Lung (tissue), 12 donors: ENCODE results near the gene TMPRSS3. TPM values are rescaled to one million over a fixed set of nuclear protein-coding genes. Genes with fewer than 3 reads are reported as not detected.

ENCODE experiments used
- ATAC-seq: fragments of 200-7000 bp; cut with Tn5 transposase; one replicate; pipeline ENCODE4 v1.9.1; 2020; ENCODE audit warnings: moderate number of reproducible peaks; ENCODE audit not compliant: insufficient read depth, low FRiP score
- DNase-seq, 3 donors: peaks; one replicate each; pipeline ENCODE4 v3.0.0-alpha.2; 2013 to 2017
- H3K27ac ChIP-seq, 2 donors: one replicate each; pipeline ENCODE4 v1.5.1; 2013; ENCODE audit warnings: mild to moderate bottlenecking in 2 of 2, moderate library complexity in 2 of 2, control low read depth in 1 of 2, inconsistent platforms in 1 of 2, low read depth in 1 of 2, low read length in 1 of 2
- H3K27me3 ChIP-seq, 3 donors: one replicate each; pipeline ENCODE4 v1.5.1; 2013; ENCODE audit warnings: low read length in 2 of 3; ENCODE audit not compliant: control insufficient read depth in 3 of 3, insufficient read depth in 3 of 3
- H3K36me3 ChIP-seq, 4 donors: one replicate each; pipeline ENCODE4 v1.5.1; 2013; ENCODE audit warnings: low read length in 4 of 4, mild to moderate bottlenecking in 1 of 4, moderate library complexity in 1 of 4; ENCODE audit not compliant: control insufficient read depth in 4 of 4, insufficient read depth in 4 of 4
- H3K4me1 ChIP-seq, 5 donors: one replicate each; pipeline ENCODE4 v1.5.1; 2013; ENCODE audit warnings: low read length in 5 of 5, mild to moderate bottlenecking in 2 of 5, moderate library complexity in 1 of 5; ENCODE audit not compliant: control insufficient read depth in 5 of 5, insufficient read depth in 5 of 5
- H3K4me3 ChIP-seq: one replicate; pipeline ENCODE4 v1.5.1; 2013; ENCODE audit warnings: mild to moderate bottlenecking, control low read depth, moderate library complexity
- H3K9ac ChIP-seq, 2 donors: one replicate each; pipeline ENCODE4 v1.5.1; 2013; ENCODE audit warnings: low read length in 2 of 2, control low read depth in 1 of 2; ENCODE audit not compliant: insufficient read depth in 1 of 2
- H3K9me3 ChIP-seq, 4 donors: one replicate each; pipeline ENCODE4 v1.5.1; 2013; ENCODE audit warnings: low read length in 3 of 4, mild to moderate bottlenecking in 1 of 4, moderate library complexity in 1 of 4; ENCODE audit not compliant: control insufficient read depth in 4 of 4, insufficient read depth in 3 of 4
- WGBS, 2 donors: extraction: QIAGEN DNeasy Blood & Tissue Kit; methylation state at CpG; one replicate each; pipeline ENCODE4 v1.1.7; 2013; 5-methylcytosine and 5-hydroxymethylcytosine counted together
- polyA plus RNA-seq, 2 donors: library from polyadenylated mRNA; stranded (reverse); fragments of 200-250 nt; gene quantifications; one replicate each; pipeline ENCODE4 v1.2.1, GENCODE V29; 2013
- total RNA-seq, 2 donors: library from RNA; depleted of rRNA in 1 of 2; stranded (reverse); fragments of >200 nt in 1 of 2; gene quantifications; one replicate each; pipeline ENCODE4 v1.2.1, GENCODE V29; 2014 to 2021
- TF ChIP-seq, protein P1 (sequence below): IDR thresholded peaks from 2 replicates; pipeline ENCODE4 v1.5.1; 2012; ENCODE audit warnings: mild to moderate bottlenecking; ENCODE audit errors: control extremely low read depth, extremely low read depth
- donor health status: control.
- donor health status: control.
- donor health status: Bipolar disorder and iron deficiency.
- donor health status: healthy.
- donor health status: DM: yes; HTN: yes; CAD: no.

The TMPRSS3 gene
- total and polyA plus RNA-seq, 4 donors: 2.1 to 7.9 (median 4.2) TPM

DNA sequence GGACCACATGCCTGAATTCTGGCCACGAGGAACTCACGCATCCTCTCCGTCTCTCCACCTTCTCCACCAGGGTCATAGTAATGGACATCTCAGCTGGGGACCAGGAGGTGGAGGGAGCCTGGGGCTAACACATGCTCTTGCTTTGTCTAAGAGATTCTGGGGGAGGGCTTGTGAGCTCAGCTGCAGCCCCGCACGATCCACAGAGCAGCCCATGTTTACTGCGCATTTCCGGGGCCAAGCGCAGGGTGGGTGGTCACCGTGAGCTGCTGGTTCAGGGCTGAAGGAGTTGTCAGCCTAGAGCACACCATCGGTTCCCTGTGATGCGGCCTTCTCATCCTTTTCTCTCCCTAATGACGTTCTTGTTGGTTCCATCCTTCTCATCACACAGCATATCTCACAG is 37.6 kb downstream of the TMPRSS3 start:
- no peak for ATAC-seq
- whole genome bisulfite sequencing, 2 donors: 94 to 95% methylated on average over 12 of the region's 12 CpGs
- Histone ChIP-seq H3K27ac (no peak overlapping the region), H3K27me3 (peaks cover 0 to 8% (median 2%) of the 10 kb centered on the region in 3 donors), H3K9ac (no peak overlapping the region), H3K9me3 (peaks cover 0 to 15% (median 2%) of the 10 kb centered on the region in 4 donors), H3K4me1 (no peaks in the 10 kb centered on the region), H3K36me3 (no peaks in the 10 kb centered on the region), H3K4me3 (no peak overlapping the region)
- TF ChIP-seq, protein P1, sequence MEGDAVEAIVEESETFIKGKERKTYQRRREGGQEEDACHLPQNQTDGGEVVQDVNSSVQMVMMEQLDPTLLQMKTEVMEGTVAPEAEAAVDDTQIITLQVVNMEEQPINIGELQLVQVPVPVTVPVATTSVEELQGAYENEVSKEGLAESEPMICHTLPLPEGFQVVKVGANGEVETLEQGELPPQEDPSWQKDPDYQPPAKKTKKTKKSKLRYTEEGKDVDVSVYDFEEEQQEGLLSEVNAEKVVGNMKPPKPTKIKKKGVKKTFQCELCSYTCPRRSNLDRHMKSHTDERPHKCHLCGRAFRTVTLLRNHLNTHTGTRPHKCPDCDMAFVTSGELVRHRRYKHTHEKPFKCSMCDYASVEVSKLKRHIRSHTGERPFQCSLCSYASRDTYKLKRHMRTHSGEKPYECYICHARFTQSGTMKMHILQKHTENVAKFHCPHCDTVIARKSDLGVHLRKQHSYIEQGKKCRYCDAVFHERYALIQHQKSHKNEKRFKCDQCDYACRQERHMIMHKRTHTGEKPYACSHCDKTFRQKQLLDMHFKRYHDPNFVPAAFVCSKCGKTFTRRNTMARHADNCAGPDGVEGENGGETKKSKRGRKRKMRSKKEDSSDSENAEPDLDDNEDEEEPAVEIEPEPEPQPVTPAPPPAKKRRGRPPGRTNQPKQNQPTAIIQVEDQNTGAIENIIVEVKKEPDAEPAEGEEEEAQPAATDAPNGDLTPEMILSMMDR: no peak
- DNase-seq: no peak

DNA sequence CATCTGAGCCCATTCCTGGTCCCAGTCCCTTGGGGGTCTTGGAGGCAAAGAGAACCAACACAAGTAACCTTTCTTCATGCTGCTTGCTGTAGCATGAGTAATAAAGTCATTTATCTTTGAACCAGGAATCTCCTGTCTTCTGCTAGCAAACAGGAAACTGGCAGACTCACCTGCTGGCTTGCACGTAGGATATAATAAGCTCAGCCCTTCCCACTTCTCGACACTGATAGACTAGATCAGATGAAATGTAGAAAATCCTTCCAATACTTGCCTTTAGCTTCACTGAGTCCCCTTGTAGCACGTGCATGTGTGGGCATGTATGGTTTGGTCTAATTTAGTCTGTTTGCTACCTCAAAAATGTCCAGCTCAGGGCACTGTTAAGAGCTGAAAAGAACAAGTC is 38.5 kb downstream of the TMPRSS3 start:
- 67 to 69% methylated on average over 3 of the region's 3 CpGs for WGBS, 2 donors
- Histone ChIP-seq H3K27me3 (peaks cover 0 to 3% (median 0%) of the 10 kb centered on the region in 3 donors), H3K4me1 (no peaks in the 10 kb centered on the region), H3K4me3 (no peak overlapping the region), H3K36me3 (no peaks in the 10 kb centered on the region), H3K27ac (no peak overlapping the region), H3K9me3 (peaks cover 0 to 15% (median 2%) of the 10 kb centered on the region in 4 donors), H3K9ac (no peak overlapping the region)
- TF ChIP-seq, protein P1: no peak
- ATAC-seq (no peak), DNase-seq (no peak)

DNA sequence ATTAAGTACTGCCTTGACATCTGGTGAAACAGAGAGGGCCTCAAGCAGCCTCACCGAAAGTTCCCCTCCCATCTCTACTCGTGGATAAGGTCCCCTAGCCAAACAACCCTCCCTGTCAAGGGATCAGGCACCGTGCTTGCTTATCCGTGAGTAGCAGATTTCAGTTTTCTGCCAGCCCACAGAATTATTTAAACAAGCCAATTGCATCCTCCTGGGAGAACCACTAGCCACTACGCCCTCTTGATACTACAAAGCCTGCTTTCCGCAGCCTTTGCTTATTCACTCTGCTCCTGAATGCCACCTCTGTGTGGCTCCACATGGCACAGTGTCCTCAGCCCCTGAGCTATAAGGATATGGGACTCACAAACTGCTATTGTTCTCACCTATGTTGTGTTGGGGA is 39.2 kb downstream of the TMPRSS3 start:
- Histone ChIP-seq H3K27ac (no peak overlapping the region), H3K27me3 (peaks cover 0 to 3% (median 0%) of the 10 kb centered on the region in 3 donors), H3K4me3 (no peak overlapping the region), H3K9me3 (peaks cover 0 to 15% (median 2%) of the 10 kb centered on the region in 4 donors), H3K9ac (no peak overlapping the region), H3K4me1 (no peaks in the 10 kb centered on the region), H3K36me3 (no peaks in the 10 kb centered on the region)
- WGBS, 2 donors: 56 to 68% methylated on average over 6 of the region's 6 CpGs
- no peak for DNase-seq
- no peak for ATAC-seq
- TF ChIP-seq, protein P1: no peak

DNA sequence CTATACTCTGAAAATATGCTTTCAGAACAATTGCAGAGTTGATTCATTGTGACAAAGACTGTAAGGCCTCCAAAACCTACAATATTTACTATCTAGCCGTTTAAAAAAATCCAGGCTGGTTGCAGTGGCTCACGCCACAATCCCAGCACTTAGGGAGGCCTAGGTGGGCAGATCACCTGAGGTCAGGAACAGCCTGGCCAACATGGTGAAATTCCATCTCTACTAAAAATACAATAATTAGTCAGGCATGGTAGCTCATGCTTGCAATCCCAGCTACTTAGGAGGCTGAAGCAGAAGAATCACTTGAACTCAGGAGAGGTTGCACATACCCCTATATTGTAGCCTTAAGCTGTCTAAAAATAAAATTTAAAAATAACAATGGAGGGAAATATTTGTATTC is 39.8 kb downstream of the TMPRSS3 start:
- TF ChIP-seq, protein P1: no peak
- WGBS, 2 donors: 93 to 94% methylated on average over 2 of the region's 2 CpGs
- no peaks in the 10 kb centered on the region for H3K4me1 ChIP-seq
- H3K4me3 ChIP-seq: no peak overlapping the region
- no peak overlapping the region for H3K9ac ChIP-seq
- H3K27me3 ChIP-seq: peaks cover 0 to 3% (median 0%) of the 10 kb centered on the region in 3 donors
- peaks cover 0 to 15% (median 2%) of the 10 kb centered on the region in 4 donors for H3K9me3 ChIP-seq
- H3K27ac ChIP-seq: no peak overlapping the region
- ATAC-seq (no peak), DNase-seq (no peak)
- H3K36me3 ChIP-seq: no peaks in the 10 kb centered on the region
